ENCODE data around the gene MREG.

- TF ChIP-seq POLR2A (IDR thresholded peaks at IDR 0.05): no peak
- TF ChIP-seq CTCF (IDR thresholded peaks at IDR 0.05): no peak
These were observed 28.1 kb upstream of the MREG start for GRCh38 chr2:216041438-216041837.
